GM21723 (cell line): ENCODE data around the gene TAS1R1.

ENCODE experiments used
- ATAC-seq: cut with Tn5 transposase; IDR thresholded peaks from one replicate; pipeline ENCODE4 v1.9.1; 2021; ENCODE audit warnings: mild to moderate bottlenecking, moderate library complexity; ENCODE audit not compliant: unreplicated experiment

The TAS1R1 gene

DNA sequence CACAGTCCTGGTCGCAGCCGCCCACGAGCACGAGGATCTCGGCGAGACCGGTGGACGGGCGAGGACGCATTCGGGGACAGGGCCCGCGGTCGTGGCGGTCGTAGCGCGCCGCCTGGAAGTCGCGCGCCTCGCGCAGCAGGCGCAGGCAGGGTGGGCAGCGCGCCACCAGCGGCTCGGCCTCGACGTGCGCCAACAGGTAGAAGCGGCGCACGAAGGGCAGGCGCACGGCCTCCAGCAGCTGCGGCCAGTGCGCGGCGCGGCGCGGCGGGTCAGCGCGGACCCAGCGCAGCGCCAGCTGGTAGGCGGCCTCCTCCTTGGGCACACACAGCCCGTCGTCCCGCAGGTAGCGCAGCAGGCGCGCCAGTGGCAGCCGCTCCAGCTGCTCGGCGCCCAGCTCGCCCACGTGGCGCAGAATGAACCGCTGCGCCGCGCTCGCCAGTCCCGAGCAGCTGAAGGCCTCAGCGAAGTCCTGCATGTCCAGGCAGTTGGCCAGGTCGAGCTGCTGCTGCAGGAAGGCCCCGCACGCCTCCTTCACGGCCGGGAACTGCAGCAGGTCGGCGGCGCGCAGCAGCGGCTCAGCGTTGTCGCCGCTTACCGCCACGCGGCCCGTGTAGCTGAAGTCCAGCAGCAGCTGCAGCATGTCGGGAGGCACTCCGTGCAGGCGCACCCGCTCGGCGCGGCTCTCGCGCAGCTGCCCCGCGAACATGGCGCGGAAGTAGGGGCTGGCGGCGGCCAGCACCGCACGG lies 47.0 kb downstream of the TAS1R1 start:
- ATAC-seq, result peak; percentile 9

DNA sequence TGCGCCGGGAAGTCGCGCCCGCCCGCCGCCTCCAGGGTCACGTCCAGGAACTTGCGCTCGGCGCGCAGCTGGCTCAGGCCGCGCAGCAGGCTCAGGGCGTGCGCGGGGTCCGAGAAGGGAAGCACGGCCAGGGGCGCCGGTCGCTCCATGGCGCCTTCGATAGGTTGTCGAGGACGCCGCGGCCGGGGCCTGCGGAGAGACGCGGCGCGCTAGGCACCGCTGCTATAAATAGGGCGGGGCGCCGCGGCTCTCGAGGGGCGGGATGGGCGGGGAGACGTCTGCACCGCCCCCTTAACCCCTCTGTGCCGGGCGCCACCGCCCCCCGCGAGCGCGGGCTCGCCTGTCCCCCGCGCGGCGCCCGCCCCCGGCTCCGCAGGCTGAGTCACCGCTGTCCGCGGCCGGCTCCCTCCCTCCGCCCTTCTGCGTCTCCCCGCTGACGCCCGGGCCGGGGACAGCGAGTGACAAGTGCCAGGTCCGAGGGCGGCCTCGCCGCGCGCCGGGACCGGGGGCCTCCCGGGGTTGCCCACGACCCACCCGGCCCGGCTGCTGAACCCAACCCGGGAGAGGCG lies 47.6 kb downstream of the TAS1R1 start, which contains the start of gene KLHL21:
KLHL21 (minus strand) TSS at position 201 of the 569 bp plus-strand sequence; CDS start at position 149, 52 bp downstream.
- peak; percentile 47 for ATAC-seq

DNA sequence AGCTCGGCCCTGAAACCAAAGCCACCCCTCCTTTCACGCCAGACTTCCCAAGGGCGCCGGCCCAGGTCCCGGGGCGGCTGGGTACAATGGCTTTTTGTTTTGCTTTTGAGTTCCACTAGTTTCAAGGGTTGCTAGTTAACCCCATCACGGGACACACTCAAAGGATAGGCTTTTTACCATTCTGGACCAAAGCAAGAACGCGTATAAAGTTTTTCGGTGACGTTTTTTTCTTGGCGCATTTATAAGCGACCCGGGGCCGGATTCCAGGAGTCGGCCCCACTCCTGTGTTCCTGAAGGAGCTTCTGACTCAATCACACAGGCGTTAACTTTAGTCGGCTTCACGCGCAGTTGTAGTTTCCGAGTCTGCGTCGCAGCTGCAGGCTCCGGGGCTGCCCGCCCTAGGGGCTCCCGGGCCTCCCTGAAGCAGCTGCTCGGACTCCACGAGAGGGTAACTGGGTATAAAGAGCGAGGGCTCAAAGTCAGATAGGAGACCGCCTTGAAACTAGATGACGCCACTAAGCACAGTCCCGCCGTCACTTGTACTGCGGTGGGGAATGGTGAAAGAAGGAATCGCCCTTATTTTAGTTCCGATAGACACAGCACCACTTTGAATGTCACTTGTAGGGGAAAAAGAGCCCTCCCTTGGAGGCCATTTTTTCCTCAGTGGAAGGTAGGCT lies 48.3 kb downstream of the TAS1R1 start:
- peak; percentile 27 for ATAC-seq

DNA sequence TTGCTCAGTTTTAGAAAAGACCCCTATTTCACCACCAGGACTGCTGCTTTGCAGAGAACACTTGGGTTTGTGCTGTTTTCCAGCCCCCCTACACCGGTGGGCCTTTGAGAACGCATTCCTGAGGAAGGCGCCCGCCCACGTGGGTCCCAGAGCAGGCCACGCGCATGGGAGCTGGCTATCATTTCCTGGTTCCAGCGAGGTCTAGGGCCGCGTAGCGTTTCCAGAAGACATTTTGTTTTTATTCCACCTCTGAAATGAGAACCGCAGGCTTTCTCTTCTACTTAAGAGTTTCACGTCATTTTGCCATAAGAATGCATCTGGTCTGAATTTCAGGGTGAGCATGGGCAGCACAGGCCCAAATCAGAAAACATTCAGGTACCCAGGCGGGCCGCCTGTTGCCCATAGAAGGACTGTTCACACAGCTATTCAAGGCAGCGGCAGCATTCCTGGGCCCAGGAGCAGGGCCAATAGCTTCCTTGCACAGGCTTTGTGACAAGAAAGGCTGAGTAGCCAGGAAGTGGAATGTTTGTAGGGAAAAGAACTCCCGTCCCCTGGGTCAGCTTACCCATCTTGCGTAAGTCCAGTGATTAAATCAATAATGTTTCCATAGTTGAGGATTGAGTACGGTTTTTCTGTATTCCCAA lies 48.9 kb downstream of the TAS1R1 start:
- ATAC-seq, result no peak

DNA sequence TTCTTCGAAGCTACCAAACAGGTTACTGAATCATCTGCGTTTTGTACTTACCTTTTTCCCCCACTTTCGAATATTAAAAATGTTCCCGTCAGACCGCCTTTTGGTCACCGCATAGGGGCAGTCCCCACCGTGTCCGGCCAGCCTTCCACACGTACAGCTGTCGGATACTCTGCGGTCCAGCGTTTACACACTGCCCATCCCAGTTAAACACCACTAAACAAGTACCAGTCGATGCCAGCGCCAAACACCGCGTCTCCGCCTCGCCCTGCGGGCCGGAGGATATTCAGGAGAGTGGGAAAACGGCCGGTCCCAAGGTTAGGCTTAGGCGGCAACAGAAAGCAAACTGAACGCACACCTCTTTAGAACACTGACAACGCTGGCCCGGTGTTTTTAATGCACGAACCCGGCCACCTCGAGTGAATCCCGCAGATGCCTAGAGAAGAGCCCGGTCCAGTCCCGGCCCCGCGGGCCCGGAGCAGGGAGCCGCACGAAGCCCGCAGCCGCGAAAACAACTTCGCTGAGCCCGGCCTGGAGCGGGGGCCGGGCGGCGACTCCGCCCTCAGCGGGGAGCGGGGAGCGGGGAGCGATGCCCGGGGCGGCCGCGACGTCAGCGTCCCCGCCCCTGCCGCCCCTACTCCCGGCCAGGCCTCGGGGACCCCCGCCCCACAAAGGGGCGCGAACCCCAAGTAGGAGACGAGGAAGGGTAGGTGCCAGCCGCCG lies 57.7 kb downstream of the TAS1R1 start:
- ATAC-seq, result peak; percentile 36

DNA sequence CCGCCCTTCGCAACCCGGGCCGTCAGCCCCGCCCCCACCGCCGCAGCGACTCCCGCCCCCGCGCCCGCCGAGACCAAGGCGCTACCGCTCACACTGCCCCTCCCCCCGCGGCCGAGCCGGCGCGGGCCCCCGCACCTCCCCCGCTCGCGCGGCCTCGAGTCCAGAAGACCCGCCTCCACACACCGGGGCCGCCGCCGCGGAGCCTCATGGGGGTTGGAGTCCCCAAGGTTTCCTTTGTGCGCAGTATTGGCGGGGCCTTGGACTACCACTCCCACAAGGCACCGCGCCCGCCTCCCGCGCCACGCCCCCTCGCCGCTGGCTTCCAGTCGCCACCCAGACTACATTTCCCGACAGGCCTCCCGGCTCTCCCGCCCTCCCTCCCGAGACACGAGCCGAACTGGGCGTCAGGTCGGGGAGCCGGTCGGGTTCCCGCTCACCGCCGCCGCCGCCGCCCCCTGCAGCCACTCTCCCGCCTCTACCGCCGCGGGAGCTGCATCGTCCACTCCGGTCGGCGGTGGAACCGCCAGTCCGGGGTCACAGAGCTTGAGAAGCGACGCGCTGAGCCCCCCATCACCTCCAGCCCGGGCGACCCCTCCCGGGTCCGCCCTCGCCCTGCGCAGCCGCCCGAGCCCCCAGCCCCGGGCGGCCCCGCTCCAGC lies 58.4 kb downstream of the TAS1R1 start, which contains the start of gene PHF13:
PHF13 (plus strand) TSS at position 371 of the 658 bp plus-strand sequence. CDS start 336 bp downstream, outside the sequence.
- ATAC-seq, result peak; percentile 92

DNA sequence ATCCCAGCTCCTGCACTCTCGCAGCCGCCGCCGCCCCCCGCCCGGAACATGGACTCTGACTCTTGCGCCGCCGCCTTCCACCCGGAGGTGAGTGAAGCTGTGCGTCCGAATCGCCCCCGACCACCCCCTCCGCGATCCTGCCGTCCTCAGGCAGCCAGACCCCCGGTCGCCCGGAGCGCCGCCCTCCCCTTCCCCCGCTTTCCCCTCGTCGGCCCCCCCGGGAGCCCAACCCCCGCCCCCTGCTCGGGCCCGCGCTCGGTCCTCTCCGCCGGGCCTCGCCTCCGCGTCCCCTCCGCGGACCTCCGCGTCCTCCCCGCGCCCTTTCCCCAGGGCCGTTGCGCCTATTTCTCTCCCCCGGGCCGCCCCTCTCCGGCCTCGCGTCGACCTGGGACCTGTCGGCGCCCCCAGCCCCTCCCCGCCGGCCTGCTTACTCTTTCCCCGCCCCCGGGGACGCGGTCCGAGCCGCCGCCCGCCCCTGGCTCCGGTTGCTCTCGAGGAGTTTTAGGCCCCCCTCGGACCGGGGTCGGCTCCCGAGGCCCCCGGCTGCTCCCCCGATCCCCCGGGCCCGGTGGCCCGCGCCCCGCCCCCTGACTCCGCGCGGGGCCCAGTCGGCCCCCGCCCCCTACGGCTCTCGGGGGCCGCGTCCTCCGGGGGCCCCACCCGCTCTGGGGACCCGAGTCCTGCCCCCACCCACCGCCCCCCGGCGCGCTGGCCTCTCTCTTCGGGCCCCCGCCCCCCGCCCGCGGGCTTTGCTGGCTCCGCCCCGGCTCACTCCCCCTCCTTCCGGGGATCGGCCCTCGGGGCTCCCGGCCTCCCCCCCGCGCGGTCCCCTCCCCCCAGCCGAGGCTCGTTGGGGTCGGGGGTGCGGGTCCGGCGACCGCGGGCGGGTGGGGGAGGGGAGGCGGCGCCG lies 59.2 kb downstream of the TAS1R1 start:
- ATAC-seq, result no peak

DNA sequence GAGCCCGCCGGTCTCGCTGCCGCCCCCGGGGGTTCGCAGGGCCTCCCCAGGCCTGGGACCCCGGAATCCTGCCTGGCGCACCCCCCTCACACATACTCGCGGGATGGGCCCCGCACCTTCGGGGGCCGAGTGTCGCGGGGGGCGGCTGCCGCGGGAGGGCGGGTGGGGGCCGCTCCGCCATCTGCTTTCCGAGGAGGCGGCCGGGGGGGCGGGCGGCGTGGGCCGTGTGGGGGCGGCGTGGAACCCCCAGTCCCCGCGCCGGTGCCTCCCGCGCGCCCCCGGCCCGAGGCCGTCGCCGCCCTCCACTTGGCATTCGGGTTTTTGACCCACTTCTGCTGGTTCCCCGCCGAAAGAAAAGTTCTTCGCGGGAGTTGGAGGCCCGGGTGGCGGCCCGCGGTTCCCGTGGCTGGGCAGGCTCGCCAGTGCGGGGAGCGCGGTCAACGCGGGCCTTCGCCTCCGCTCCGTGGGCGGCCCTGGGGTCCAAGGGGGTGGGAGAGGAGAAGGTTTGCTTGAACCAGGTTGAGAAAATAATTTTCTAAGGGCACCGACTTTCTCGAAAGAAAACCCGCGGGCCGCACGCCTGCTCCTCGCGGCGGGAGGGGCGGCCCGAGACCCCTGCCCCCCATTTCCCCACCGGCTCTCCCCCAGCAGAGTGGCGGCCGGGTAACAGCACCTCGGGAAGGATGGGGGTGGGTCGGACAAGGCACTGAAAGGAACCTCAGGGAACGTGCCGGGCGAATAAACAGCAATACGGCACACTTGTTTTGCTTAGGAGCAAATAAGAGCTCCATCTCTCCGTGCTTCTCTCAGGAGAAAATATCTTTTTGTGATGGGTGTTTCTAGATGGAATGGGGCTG lies 60.0 kb downstream of the TAS1R1 start:
- no peak for ATAC-seq

DNA sequence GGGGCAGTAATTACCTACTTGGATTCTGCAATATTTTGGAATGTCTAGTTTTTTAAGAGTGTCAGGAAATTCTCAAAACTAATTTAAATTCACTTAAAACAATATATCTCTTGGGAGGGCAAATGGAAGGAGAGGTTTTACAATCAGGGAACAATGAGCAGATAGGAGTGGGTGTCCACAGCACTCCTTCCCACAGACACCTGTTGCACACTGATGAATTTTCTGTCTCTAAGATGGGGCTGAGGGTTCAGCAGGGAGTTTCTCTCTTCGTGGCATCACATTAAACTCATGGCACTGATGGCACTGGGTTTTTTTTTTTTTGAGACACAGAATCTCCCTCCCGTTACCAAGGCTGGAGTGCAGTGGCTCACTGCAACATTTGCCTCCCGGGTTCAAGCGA lies 63.9 kb downstream of the TAS1R1 start:
- no peak for ATAC-seq

DNA sequence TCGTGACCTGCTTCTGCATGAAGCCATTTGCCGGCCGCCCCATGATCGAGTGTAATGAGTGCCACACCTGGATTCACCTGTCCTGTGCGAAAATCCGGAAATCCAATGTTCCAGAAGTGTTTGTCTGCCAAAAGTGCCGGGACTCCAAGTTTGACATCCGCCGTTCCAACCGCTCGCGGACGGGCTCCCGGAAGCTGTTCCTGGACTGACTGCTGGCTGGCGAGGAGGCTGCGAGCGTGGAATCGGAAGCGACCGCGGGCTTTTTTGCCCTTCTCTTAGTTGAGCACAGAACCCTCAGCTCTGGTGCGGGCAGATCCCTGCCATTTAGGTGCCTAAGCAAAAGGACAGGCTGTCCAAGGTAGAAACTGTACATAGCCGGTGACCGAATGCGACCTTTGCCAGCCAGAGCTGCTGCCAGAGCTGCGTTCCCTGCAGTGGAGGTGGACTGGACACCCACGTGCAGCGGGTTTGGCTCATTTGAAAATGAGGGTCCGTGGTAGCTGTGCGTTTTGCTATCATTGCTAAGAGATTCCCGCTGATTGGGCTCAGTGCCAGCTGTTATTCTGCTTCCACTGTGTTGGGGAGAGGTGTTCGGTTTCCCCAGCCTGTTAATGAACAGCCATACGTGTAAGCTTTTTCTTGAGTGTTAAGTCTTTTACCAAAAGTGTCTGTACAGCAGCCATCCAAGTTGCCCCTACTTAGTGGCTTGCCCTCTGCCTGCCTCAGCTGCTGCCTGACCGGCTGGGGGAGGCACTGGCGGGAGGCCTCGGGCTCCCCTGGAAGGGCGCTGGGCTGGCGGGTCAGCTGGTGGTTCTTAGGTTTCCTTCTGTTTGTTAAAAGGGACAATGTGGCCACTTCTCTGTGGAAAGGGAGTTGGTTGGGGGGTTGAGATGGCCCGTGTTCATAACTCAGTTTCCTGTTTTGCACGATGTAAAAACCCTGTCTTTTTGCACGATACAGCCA lies 66.6 kb downstream of the TAS1R1 start:
- no peak for ATAC-seq

DNA sequence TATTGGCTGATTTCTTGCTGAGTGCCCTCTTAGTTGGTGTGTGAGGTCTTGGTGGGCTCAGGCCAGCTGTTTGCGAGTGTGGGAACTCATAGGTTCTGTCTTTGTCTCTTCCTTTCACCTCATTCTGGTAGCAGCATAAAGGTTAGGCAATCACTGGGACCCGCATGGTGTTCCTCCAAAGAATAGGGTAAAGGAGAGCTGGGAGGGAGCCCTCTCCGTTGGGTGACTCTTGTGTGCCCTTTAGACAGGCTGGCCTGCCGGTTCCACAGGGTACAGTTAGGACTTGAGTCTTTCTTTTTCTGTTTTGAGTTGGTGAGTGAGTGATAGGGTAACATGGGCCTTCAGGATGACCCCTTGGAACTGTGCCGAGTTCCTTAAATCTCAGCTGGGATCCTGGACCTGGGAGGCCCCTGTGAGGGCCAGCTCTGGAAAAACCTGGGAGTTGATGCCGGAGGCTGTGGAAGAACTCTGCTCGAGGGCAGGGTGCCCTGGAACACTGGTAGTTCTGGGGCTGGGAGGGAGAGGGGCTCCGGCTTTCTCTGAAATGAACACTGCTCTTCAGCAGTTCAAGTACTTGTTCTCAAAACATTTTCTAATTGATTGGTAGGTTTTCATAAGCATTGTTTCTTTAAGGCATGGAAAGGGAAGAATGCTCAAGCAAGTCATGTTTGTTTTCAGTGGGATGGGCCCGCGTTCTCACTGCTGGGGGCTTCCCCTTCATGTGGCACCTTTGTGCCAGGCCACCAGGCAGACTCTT lies 67.5 kb downstream of the TAS1R1 start:
- ATAC-seq, result no peak

DNA sequence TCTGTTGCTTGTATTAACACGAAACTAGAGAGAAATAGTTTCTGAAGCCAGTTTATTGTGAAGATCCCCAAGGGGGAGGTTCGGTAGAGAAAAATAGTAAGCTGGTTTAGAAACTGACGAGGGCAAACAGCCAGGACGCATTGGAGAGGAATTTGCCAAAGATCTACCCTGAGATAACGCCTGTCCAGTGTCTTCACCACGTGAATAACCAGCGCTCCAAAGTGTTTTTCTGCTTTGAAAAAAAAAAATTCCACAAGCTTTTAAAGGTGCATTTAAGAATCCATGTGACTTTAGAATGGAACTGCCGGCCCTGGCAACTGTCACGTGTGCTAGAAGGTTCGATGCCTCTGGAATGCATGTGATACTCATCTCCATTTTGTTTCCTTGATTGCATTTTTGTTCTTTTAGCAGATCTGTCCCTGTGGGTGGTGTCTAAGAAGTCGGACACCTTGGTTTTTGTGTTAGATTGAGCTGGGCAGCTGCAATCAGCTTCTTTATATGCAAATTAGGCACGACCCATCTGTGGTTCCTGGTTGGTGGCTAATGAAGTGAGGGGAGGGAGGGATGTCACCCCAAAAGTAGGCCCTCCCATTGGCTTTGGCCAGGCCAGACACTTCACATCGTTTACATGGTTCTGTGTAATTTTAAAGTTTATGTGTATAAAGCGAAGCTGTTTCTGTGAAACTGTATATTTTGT lies 68.3 kb downstream of the TAS1R1 start:
- ATAC-seq, result no peak

DNA sequence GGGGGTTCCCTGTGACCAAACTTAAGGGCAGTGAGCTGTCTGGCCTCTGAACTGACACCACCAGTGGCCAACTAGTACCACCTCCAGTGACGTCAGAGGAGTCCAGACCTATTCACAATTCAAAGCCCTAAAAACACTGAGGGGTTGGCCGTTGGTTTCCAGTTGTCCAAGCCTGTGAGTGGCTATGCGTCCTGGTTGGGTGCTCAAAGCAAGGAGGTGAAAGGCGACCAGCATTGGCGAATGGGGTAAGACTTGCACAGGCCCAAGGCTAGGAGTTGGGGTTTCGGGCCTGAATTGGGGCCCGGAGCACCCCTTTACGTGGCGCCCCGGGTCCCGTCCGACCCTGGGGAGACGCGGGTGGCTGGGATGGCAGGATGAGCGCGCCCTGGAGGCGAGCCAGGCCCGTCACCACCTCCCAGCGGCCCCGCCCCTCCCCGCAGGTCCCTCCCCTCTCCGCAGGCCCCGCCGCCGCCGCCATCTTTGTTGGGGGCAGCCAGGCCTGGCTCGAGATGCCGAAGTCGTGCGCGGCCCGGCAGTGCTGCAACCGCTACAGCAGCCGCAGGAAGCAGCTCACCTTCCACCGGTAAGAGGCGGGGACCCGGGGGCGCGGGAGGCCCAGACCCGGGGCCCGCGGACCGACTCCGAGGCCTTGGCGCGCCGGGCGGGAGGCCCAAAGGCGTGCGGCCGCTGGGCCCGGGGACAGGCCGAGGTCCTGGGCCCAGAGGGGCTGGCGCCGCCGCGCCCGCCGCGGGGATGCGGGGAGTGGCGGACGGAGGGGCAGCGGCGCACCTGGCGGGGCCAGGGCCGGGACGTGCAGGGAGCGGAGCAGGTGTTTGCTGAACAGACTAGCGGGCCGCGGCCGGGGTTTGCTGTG lies 69.8 kb downstream of the TAS1R1 start, which contains the start of gene THAP3:
THAP3 (plus strand) TSS at position 159 of the 874 bp plus-strand sequence; CDS start at position 510, 351 bp downstream.
- peak; percentile 88 for ATAC-seq

DNA sequence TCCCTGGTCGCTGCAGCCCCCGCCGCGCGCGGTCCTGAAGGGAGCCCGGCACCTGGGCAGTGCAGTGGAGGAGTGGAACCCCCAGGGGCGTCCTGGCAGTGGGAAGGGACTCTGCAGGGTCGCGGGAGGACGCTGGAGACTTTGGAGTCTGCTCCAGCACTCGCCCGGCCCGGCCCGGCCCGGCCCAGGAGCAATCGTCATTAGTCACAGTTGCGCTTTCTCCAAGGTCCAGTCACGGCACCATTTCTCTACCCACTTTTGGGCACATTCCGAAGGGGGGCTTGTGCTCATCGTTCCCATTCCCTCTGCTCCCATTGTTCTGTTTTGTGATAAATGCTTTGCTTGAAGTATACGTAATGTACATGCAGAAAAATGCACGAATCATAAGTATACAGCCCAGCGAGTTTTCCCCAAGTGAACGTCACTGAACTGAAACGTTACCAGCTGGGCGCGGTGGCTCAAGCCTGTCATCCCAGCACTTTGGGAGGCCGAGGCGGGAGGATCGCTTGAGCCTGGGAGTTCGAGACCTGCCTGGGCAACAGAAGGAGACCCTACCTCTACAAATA lies 70.6 kb downstream of the TAS1R1 start:
- no peak for ATAC-seq
